GM21717 (cell line): ENCODE data around the gene TCF7.

Source experiments
- ATAC-seq: cut with Tn5 transposase; IDR thresholded peaks from one replicate; pipeline ENCODE4 v1.9.1; 2021; ENCODE audit warnings: mild to moderate bottlenecking, moderate library complexity; ENCODE audit not compliant: unreplicated experiment

Gene TCF7

DNA sequence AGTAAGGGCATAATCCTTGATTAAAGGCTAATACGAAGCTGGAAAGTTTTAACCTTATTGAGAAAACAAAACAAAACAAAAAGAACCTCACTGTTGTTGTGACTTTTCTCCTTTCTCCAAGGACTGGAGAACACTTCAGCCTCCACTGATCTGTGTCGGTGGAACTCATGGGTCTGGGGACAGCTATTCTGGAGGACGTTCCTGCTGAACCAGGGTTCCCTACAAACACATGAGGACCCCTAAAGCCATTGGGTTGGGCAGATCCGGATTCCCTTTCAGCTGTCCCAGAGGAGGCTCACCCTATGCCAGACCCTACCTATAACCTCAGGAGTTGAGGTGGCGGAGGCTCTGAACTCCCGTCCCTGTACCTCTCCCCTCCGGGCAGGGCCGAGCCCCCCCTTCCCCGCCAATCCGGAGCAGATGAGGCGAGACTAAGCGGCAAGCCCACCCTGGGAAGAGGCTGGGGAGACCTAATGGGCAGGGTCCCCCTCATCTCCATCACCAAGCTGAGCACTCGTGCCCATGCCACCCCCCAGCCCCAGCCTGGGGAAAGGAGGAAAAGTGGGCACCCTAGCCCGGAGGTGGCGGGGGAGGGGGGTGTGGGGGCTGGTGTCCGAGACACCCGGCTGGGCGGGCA, 1.6 kb upstream of the TCF7 start:
- ATAC-seq = no peak

DNA sequence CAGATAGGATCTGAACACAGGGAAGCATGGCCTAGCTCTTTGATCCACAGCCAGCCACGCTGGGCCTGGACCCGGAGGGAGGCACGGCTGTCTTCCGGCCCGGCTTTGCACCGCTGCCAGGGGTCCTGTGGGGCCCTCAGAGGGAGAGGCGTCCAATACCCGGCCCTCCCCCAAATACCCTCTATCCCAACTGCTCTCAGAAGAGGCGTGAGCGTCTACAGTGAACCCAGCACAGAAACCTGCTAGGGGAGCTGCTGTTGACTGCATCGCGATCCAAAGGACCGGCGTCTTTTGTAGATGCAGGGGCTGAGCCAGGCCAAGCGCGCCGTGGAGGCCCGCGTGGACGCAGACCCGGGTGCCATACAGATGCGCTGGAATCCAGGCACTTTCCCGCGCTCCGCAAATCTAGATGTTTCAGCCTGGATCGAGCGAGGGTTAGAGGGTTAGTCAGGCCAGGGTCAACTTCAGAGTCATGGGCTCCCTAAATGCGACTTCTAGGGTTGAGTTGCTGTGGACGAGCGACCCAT, 1.1 kb upstream of the TCF7 start:
- no peak for ATAC-seq

DNA sequence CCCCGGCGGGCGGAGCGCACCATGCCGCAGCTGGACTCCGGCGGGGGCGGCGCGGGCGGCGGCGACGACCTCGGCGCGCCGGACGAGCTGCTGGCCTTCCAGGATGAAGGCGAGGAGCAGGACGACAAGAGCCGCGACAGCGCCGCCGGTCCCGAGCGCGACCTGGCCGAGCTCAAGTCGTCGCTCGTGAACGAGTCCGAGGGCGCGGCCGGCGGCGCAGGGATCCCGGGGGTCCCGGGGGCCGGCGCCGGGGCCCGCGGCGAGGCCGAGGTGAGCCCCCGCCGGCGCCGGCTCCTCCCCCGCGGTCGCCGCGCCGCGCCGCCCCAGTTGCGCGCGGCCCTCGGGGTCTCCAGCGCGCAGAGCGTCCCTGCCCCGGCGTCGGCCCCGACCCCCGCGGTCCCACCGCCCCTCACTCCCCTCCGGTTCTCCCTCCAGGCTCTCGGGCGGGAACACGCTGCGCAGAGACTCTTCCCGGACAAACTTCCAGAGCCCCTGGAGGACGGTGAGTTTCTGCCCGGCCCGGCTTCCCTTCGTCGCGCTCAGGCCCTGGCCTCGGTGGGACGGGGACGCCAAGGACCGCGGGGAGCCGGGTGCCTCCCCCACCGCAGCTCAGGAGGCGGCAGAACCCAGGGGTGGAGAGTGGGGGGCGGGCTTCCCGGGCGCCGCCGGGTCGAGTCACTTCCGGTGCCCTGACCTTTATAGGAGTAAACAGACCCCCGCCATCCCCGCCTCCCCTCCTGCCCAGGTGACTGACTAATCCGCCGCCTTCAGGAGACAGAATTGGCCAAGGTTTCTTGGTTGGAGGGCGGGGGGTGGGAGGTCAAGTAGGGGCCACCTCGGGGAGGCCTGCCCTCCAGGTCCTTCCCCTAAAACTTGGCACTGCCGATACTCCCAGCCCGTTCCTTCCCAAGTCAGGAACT, 665 bp downstream of the TCF7 start:
- peak; percentile 1 for ATAC-seq

DNA sequence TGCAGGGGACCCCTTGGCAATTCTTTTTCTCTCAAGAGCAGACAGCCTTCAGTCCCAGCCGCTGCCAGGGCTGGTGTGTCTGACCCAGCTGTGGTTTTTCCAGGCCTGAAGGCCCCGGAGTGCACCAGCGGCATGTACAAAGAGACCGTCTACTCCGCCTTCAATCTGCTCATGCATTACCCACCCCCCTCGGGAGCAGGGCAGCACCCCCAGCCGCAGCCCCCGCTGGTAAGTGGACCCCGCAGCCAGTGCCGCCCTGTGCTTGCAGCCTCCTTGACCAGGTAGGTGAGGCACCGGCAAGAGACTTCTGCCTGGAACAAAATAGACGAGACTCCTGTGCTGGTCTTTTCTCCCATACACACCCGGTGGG, 1.3 kb downstream of the TCF7 start:
- no peak for ATAC-seq

DNA sequence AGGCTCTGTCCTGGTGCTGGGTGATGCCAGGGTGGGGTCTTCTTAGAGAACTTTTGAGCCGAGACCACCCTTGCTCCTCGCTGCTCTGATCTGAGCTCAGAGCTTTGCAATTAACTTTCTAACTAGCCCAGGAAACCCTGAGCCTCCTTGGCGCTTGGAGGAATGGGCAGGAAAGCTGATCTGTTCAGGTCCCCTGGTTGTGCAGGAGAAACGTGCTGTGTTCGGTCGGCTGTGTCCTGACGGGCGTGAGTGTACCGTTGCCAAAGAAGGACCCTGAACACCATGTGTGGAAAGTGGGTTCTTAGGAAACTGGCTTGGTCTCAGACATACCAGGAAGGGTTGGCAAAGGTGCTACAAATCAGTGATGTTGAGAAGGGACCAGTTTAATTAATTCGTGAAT, 1.8 kb downstream of the TCF7 start:
- ATAC-seq = no peak

DNA sequence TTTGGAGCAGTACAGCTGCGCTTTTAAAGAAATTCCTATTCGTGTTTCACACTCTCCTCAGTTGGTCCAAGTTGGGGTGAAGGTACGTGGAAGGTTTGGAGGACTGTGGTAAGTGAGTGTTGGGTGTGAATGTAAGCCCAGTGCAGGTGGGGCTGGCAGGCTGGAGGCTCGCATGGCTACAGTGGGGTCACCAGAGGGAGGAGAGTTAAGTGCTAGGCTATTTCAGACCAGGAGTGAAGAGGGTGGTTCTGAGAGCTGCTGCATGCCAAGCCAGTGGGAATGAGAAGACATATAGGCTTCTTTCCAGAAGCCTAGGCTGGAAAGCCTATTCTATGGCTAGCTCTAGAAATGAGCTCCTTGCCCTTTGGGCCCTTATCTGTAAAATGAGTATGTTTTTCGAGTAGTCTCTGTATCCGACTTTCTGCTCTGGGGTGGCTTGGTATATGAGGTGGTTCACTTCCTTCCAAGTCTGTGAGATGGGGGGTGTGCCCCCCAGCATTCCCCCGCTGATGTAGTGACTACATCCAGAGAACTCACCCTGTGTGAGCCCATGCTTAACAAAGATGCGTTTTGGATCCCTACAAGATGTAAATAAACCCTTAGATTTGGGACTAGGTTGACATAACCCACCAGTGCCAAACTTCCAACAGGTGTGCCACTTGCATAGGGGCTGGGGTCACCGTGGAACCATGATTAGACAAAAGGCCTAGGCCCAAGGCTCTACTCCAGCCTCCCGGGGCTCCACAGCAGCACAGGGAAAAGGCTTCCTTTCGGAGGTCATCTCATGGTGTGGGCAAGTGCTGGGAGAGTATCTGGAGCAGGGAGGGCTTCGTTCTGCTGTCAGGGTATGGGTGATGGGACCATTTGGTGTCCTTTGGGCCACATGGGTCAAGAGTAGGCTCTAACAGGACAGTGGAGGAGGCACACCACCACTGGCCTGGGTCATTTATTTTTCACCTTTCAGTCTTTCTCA, 2.6 kb downstream of the TCF7 start:
- no peak for ATAC-seq

DNA sequence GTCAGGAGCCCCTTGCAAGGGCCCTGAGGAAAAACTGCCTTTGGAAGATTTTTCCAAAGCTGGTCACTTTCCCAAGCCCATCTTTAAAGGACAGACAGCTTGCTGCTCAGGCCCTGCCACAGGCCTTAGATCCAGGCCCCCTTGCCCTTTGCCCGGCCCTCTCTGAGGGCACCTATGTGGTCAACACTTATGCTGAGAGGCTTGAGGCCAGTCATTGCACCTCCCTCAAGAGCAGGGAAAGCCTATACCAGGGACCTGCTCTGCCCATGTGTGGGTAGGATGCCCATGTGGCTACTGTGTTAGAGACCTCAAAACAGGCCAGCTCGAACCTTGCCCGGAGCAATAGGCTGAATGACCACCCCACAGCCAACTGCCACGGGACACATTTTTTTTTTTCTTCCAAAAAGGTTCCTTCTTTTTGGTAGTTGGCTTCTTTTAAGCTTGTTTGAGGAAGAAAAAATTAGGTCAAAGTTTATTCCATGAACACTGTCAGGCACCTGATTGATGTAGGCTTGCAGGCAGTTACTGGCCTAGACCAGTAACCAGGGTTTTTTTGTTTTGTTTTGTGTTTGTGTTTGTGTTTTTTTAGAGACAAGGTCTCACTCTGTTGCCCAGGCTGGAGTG, 3.8 kb downstream of the TCF7 start:
- no peak for ATAC-seq

DNA sequence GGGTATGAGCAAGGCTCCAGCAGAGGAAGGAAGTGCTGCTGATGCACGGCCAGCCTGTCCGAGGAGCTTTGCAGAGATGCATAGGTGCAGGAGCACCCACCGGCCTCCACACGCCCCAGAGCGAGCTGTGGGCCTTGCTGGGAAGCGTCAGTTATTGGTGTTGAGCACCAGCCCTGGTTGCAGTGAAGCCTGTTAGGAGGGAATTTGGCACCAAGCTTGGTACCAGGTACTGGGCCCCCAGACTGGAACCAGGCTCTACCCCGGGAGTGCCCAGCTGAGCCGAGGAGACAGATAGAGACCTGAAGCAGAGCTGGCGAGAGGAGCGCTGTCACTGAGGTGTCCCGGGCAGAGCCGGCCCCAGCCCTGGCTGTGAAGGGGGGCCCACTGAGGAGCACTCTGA, 5.2 kb downstream of the TCF7 start:
- no peak for ATAC-seq

DNA sequence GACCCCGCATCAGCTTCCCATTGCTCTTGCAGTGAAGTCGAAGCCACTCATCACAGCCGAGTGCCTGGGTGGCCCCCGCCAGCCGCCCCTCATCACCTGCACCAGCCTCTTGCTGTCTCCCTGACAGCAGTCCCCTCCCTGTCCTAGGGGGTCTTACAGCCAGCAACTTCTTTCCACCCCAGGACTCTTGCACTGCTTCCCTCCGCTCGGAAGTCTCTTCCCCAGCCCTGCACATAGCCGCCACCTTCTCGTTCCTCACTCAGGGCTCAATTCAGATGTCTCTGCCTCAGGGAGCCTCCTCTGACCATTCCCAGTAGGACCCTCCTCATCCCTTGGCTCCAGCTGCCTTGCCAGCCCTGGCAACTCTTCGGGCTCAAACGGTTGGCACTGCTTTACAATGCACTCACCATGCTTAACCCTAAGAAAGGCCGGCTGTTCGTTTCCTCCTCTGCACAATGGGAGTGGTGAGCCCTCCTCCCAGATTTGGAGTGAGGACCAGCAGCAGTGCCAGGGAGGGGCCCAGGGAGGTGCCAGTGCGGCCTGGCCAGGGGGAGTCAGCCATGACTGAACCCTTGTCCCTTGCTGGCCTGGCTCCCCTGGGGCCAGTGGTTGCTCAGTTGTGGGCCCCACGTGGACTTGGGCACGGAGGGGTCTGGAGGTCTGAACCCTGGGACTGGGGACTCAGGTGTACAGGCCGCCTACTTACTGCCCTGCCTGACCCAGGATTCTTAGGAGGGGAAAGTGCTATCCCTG, 6.1 kb downstream of the TCF7 start:
- no peak for ATAC-seq

DNA sequence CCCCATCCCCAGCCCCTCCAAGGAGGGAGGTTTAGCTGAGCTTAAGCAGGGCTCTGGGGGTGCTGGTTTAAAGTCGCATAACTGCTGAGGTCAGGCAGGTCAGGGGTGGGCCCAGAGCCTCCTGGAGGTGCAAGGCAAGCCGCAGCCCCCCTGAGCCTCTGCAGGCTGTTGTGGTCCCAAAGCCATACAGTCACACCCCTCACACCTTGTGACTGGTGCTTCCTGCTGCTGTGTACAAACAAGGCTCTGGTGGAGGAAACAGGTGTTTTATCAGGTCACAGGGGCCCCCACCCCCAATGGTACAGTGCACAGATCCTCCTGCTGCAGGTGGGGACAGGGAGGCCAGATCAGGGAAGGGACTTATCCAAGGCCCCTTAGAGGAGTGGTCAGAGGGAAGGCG, 8.0 kb downstream of the TCF7 start:
- no peak for ATAC-seq

DNA sequence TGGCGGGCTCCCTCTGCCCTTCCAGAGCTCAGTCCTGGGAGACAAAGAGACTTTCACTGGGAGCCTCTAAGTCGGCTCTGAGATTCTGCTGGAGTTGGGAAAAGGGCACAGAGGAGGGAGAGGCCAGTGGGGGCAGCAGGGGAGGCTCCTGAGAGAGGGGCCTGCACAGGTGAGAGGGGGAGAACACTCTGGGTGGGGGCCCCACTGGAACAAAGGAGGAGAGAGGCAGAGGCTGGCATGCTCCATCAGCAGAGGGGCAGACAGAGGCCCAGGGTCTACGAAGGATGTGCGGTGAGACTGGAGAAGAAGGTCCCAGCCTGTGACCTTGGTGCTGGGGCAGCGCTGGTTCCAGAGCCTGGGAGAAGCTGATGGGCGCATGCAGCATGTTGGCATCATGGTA, 8.9 kb downstream of the TCF7 start:
- no peak for ATAC-seq

DNA sequence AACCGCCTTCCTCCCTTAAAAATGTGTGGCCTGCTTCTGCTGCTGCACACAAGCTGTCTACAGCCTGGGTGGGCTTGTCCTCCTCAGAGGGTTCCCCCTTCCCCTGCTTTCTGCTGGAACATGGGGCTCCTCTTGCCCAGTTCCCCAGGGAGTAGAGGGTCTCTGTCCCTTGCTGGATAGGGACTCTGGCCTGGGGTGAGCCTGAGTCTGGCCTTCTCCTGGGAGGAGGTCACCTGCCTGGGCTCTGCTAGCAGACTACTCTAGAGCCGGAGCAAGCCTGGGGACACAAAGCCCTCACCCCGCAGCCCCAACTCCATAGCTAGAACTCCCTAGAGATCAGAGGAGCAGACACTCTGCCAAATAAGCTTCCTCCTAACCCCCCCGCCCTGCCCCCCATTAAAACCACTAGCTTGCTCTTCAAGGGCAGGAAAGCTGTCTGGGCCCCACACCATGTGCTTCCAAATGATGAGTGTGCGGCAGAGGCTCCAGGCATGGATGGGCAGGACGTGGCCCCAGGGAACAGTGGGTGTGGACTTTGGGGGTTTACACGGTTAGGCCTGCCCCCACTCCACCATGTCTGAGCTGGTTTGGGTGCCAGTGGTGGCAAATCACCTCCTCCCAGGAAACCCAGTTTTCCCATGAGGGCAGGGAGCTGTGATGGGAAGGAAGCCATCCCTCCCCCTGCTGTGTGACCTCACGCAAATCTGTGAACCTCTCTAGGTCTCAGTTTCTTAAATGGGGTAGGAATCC, 10.0 kb downstream of the TCF7 start:
- no peak for ATAC-seq

DNA sequence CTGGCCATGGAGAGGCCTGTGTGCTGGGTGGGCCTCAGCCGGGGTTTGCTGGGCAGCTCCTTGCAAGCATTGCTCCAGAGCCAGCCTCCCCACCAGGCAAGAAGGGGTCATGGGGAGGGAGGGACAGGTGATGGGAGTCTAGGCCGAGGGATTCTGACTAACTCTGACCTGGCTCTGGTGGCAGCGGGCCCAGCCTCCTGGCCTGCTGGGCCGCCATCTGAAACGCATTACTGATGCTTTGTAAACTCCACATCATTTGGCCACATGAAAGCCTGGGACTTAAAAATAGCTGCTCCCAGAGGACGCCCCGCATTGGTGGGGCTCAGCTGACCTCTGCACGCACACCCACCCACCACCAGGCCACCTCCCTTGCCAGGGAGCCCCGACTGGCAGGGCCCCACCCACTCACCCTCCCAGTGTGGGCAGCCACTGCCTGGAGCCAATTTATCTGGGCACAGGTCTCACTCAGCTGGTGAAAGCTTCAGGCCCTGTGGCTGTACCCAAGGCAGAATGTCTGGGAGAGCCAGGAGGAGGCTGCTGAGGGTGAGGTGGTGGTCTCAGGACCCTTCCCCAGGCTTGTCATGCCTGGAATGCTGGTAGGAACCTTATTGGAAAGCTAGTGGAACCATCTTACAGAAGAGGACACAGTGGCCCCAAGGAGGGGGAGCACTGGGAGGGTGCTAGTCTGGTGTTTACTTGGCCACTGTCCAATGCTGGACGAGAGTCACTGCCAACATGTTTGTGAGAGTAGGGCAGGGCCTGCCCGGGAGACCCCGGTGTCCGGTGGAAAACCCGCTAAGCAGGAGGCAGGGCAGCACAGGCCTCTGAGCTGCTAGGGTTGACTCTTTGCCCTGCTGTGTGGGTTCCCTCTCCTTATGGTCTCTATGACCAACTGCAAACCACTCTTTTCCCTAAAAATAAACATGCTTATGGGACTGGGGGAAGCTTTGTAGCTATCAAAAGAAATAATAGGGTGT, 10.8 kb downstream of the TCF7 start:
- no peak for ATAC-seq

DNA sequence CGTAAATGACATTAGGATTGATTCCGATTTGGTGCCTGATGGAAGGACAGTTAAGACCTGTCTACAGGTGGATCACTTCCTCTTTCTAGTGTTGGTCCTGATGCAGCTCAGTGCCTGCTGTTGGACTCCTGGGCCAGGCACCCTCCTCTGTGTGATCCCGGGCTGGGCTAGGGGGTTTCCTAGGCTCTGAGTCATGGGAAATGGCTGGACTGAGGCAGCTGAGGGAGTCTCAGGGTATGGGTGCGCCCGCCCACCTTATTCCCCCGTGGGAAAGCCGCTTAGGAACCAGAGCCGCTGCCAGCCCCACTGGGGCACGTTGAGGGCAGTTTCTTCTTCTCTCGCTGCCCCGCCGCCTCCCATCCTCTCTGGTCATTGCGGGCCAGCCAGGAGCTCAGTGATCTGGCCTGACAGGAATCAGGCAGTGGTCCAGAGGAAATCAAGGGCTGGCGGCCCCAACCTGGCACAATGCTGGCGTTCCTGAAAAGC, 12.9 kb downstream of the TCF7 start:
- ATAC-seq = no peak

DNA sequence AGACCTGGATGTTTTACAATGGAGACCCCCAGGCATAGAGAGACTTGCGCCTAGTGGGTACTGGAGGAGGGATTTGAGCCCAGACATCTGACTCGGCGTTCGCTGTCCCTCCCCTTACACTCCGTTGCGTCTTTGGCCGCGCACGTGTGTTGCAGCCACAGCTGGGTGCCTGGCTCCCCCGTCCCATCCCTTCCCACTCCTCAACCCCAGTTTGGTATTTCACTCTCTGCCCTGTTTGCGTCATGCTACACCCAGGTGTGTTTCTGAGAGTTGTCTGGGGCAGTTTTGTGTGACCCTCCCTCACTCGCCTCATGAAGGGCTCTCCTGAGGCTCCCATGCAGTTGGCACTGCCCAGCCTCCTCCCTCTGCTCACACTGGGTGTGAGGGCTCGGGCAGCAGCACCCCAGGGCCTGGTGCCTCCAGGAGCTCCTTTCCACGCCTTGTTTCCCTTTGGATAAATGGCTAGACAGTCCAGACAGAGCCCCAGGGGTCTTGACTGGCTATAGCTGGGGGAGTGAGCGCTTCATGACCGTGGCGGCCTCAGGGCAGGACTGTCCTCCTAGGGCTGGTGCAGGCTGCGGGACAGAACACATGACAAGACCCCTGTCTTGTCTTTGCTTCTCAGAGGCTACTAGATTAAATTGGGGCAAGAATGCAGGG, 13.6 kb downstream of the TCF7 start:
- no peak for ATAC-seq

DNA sequence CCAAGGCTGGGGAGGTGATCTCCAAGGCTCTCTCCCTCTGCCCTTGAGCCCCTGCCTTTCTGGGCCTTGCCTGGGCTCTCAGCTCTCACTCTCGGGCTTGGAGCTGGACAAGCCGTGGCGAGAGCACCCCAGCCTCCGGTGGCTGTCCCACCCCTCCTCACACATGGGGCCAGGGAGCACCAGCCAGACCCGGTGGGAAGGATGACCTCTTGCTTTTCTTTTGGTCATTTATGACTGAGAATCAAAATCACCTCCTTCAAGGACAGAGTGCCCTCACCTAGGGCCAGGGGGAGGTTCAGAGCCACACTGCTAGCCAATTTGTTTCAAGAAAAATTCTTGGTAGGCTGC, 14.1 kb downstream of the TCF7 start:
- ATAC-seq = no peak

DNA sequence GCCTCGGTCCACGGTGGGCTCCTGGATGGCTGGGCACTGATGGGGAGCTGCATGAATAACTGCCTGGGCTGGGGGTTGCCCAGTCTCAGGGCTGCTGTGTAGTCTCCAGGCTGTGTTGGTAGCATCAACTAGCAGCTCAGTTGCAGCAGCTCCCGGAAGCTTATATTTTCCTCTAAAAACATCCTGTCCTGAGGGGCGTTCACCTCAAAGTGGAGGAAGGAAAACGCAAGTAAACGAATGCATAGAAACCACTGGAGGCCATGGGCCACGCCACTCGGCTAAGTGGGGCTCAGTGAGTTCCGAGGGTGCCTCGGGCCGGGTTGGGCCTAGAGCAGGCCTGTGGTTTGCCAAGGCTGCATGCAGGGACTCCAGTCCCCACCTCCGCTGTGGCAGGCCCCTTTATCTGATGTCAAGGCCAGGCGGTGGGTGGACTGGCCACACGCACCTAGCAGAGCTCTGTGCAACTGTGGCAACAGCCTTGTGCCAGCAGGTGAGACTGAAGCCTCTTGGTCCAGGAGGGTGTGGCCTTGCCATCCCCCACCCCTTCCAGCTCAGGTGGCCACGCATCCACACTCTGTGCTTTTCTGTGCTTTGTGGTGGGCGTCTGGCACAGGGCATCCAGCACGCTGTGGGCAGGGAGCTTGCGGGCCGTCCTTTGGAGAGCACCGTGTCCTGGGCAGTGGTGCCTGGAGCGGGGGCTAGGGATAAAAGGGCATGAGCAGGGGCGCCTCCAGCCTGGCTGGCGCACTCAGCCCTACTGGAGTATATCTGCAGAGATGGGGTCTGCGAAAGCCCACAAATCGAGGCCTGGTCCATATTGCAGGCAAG, 15.1 kb downstream of the TCF7 start:
- ATAC-seq = no peak
